Measurements from ENCODE around the gene FGG. TPM values are rescaled to one million over a fixed set of nuclear protein-coding genes. Genes with fewer than 3 reads are reported as not detected.

Gene FGG
- total and polyA plus RNA-seq, 10 of the 15 experiments (the other 5 are each of a cell fraction or from before 2014, with no cell fraction given), result 1.8 TPM; not detected in 9

GRCh38 chr4:154610582-154610981 is 1.9 kb downstream of the FGG start:
- Histone ChIP-seq H3K4me2 (ENCODE audit: control insufficient read depth, insufficient read depth) (no peak overlapping the region), H3K36me3 (ENCODE audit: control insufficient read depth in 2 of 2, insufficient read depth in 2 of 2, low read length in 1 of 2) (no peaks in the 10 kb centered on the region), H2AFZ (ENCODE audit: control insufficient read depth, low read depth, low read length) (no peak overlapping the region), H3K9me3 (replicated peaks; ENCODE audit: control insufficient read depth, insufficient read depth, low read length) (no peaks in the 10 kb centered on the region), H3K4me3 (no peak overlapping the region), H3K9ac (ENCODE audit: control insufficient read depth, insufficient read depth, low read length) (no peak overlapping the region), H3K4me1 (ENCODE audit: control insufficient read depth, insufficient read depth, low read length) (no peaks in the 10 kb centered on the region), H3K27ac (ENCODE audit: control insufficient read depth, insufficient read depth) (no peak overlapping the region), H4K20me1 (ENCODE audit: control insufficient read depth, insufficient read depth) (no peaks in the 10 kb centered on the region), H3K27me3 (replicated peaks in 1 of 2; ENCODE audit: control insufficient read depth in 2 of 2, insufficient read depth in 2 of 2, low read length in 1 of 2) (no peaks in the 10 kb centered on the region), H3K79me2 (ENCODE audit: control insufficient read depth, insufficient read depth, low read length) (no peaks in the 10 kb centered on the region)
- TF ChIP-seq TCF12 (IDR thresholded peaks at IDR 0.05; ENCODE audit: low read depth, low read length) (no peak), ZNF384 (IDR thresholded peaks at IDR 0.05; ENCODE audit: borderline replicate concordance, low read depth, low read length) (no peak), SRF (IDR thresholded peaks at IDR 0.05; ENCODE audit: low read depth in 2 of 2, low read length in 2 of 2) (no peak), STAT1 (conservative IDR thresholded peaks at IDR 0.05) (no peak), PBX3 (IDR thresholded peaks at IDR 0.05; ENCODE audit: insufficient replicate concordance, low read depth, low read length) (no peak), BHLHE40 (IDR thresholded peaks at IDR 0.05; ENCODE audit: borderline replicate concordance in 1 of 2, low read depth in 2 of 2, low read length in 1 of 2) (no peak), ZZZ3 (IDR thresholded peaks at IDR 0.05; ENCODE audit: control insufficient read depth, insufficient read length, low read depth) (no peak), ZNF217 (IDR thresholded peaks at IDR 0.05) (no peak)
- FAIRE-seq, result no peak
- DNase-seq (ENCODE audit: low read depth, low spot score), result no peak
- SMC1A ChIA-PET (ENCODE audit: uncharacterized antibody, unreplicated experiment), result interaction anchor here (0.6 to 1.5 kb wide), 3 partner anchors 10 to 365 kb away, joined by 3 to 4 read pairs (median 3); partner anchors contain the start of gene PLRG1
- CTCF ChIA-PET, result interaction anchor here (1.3 to 19.0 kb wide), 3 partner anchors 8 to 56 kb away, joined by 4 to 796 read pairs (median 24); partner anchors contain the start of genes FGB and PLRG1
- 8% methylated on average over 4 of the region's 4 CpGs for WGBS (ENCODE audit: insufficient coverage, insufficient replicate concordance, low lambda C conversion rate, missing lambda C conversion rate)
- in situ Hi-C loops (cut with MboI), result no loop called here
- RAD21 ChIA-PET (ENCODE audit: unreplicated experiment), result no interaction called here
- no TSS peak for BruUV-seq (replicated peaks)
- ATAC-seq, result no peak
- POLR2A ChIA-PET, result no interaction called here
- intact Hi-C loops (cut with micrococcal nuclease; ENCODE audit: unreplicated experiment), result no loop called here

Data from GM12878 (cell line).